Measurements from ENCODE around the gene KRT13.

DNA sequence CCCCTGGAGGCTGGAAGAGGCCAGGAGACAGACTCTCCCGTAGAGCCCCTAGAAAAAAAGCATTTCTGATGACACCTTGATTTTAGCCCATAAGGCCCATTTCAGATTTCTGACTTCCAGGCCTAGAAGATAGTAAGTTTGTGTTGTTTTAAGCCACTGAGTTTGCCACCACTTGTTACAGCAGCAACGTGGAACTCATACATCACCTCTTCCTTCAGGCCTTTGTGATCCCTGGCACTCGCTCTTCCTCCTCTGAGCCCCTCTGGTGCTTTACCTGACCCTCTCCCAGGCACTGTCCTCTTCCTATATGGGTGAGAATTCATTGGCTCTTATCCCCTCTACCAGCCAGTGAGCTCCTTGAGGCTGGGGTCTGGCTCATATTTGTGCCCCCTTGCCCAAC is 41.4 kb upstream of the KRT13 start:
- TF ChIP-seq CTCF (IDR thresholded peaks at IDR 0.05) (no peak), ZFX (IDR thresholded peaks at IDR 0.05; ENCODE audit: borderline replicate concordance) (no peak)
